Measurements from ENCODE around the gene PRMT5. TPM values are rescaled to one million over a fixed set of nuclear protein-coding genes. Genes with fewer than 3 reads are reported as not detected.

PRMT5 gene
- total and polyA plus RNA-seq, 2 donors, result 31.8 to 76.4 TPM

GRCh38 chr14:22907429-22907828 is 21.7 kb downstream of the PRMT5 start:
- H3K27me3 ChIP-seq (ENCODE audit: control insufficient read depth in 2 of 2, insufficient read depth in 1 of 2, low read length in 1 of 2), result no peaks in the 10 kb centered on the region
- no peaks in the 10 kb centered on the region for H3K9me3 ChIP-seq (ENCODE audit: control insufficient read depth in 2 of 2, insufficient read depth in 1 of 2, low read length in 1 of 2)
- H3K4me3 ChIP-seq (ENCODE audit: low read length in 2 of 2), result no peak overlapping the region
- no peak overlapping the region for H3K27ac ChIP-seq (ENCODE audit: low read depth in 1 of 2, low read length in 1 of 2)
- no peak for DNase-seq (ENCODE audit: low read depth in 6 of 9, low spot score in 9 of 9)
- 97% methylated on average over 3 of the region's 3 CpGs for WGBS
- no peaks in the 10 kb centered on the region for H3K4me1 ChIP-seq (ENCODE audit: control insufficient read depth in 2 of 2, insufficient read depth in 2 of 2, low read length in 2 of 2)
- peaks cover 74 to 90% of the 10 kb centered on the region in 2 donors for H3K36me3 ChIP-seq (ENCODE audit: control insufficient read depth in 2 of 2, insufficient read depth in 2 of 2, low read length in 1 of 2)

- H3K4me3 ChIP-seq (ENCODE audit: low read length in 2 of 2), result no peak overlapping the region
- H3K4me1 ChIP-seq (ENCODE audit: control insufficient read depth in 2 of 2, insufficient read depth in 2 of 2, low read length in 2 of 2), result no peaks in the 10 kb centered on the region
- no peaks in the 10 kb centered on the region for H3K9me3 ChIP-seq (ENCODE audit: control insufficient read depth in 2 of 2, insufficient read depth in 1 of 2, low read length in 1 of 2)
- H3K27me3 ChIP-seq (ENCODE audit: control insufficient read depth in 2 of 2, insufficient read depth in 1 of 2, low read length in 1 of 2), result no peaks in the 10 kb centered on the region
- 99% methylated on average over 20 of the region's 20 CpGs for WGBS
- no peak for DNase-seq (ENCODE audit: low read depth in 6 of 9, low spot score in 9 of 9)
- H3K27ac ChIP-seq (ENCODE audit: low read depth in 1 of 2, low read length in 1 of 2), result no peak overlapping the region
- peaks cover 87 to 93% of the 10 kb centered on the region in 2 donors for H3K36me3 ChIP-seq (ENCODE audit: control insufficient read depth in 2 of 2, insufficient read depth in 2 of 2, low read length in 1 of 2)
Observed at GRCh38 chr14:22906073-22906472, 23.1 kb downstream of the PRMT5 start.

GRCh38 chr14:22905627-22906026 is 23.5 kb downstream of the PRMT5 start:
- H3K27me3 ChIP-seq (ENCODE audit: control insufficient read depth in 2 of 2, insufficient read depth in 1 of 2, low read length in 1 of 2), result no peaks in the 10 kb centered on the region
- H3K9me3 ChIP-seq (ENCODE audit: control insufficient read depth in 2 of 2, insufficient read depth in 1 of 2, low read length in 1 of 2), result no peaks in the 10 kb centered on the region
- H3K36me3 ChIP-seq (ENCODE audit: control insufficient read depth in 2 of 2, insufficient read depth in 2 of 2, low read length in 1 of 2), result peaks cover 87 to 94% of the 10 kb centered on the region in 2 donors
- H3K4me3 ChIP-seq (ENCODE audit: low read length in 2 of 2), result no peak overlapping the region
- H3K27ac ChIP-seq (ENCODE audit: low read depth in 1 of 2, low read length in 1 of 2), result no peak overlapping the region
- no peak for DNase-seq (ENCODE audit: low read depth in 6 of 9, low spot score in 9 of 9)
- 98% methylated on average over 4 of the region's 4 CpGs for WGBS
- no peaks in the 10 kb centered on the region for H3K4me1 ChIP-seq (ENCODE audit: control insufficient read depth in 2 of 2, insufficient read depth in 2 of 2, low read length in 2 of 2)

- no peak for DNase-seq (ENCODE audit: low read depth in 6 of 9, low spot score in 9 of 9)
- WGBS, result 95% methylated on average over 2 of the region's 2 CpGs
- no peaks in the 10 kb centered on the region for H3K9me3 ChIP-seq (ENCODE audit: control insufficient read depth in 2 of 2, insufficient read depth in 1 of 2, low read length in 1 of 2)
- peaks cover 70 to 89% of the 10 kb centered on the region in 2 donors for H3K36me3 ChIP-seq (ENCODE audit: control insufficient read depth in 2 of 2, insufficient read depth in 2 of 2, low read length in 1 of 2)
- H3K27me3 ChIP-seq (ENCODE audit: control insufficient read depth in 2 of 2, insufficient read depth in 1 of 2, low read length in 1 of 2), result no peaks in the 10 kb centered on the region
- peaks cover 0 to 3% of the 10 kb centered on the region in 2 donors for H3K4me1 ChIP-seq (ENCODE audit: control insufficient read depth in 2 of 2, insufficient read depth in 2 of 2, low read length in 2 of 2)
- H3K4me3 ChIP-seq (ENCODE audit: low read length in 2 of 2), result no peak overlapping the region
- H3K27ac ChIP-seq (ENCODE audit: low read depth in 1 of 2, low read length in 1 of 2), result no peak overlapping the region
Observed at GRCh38 chr14:22903742-22904087, 25.5 kb downstream of the PRMT5 start.

GRCh38 chr14:22901799-22902198 is 27.4 kb downstream of the PRMT5 start:
- H3K36me3 ChIP-seq (ENCODE audit: control insufficient read depth in 2 of 2, insufficient read depth in 2 of 2, low read length in 1 of 2), result peaks cover 61 to 79% of the 10 kb centered on the region in 2 donors
- H3K4me1 ChIP-seq (ENCODE audit: control insufficient read depth in 2 of 2, insufficient read depth in 2 of 2, low read length in 2 of 2), result peaks cover 0 to 3% of the 10 kb centered on the region in 2 donors
- WGBS, result 98% methylated on average over 7 of the region's 7 CpGs
- no peak for DNase-seq (ENCODE audit: low read depth in 6 of 9, low spot score in 9 of 9)
- no peak overlapping the region for H3K27ac ChIP-seq (ENCODE audit: low read depth in 1 of 2, low read length in 1 of 2)
- H3K4me3 ChIP-seq (ENCODE audit: low read length in 2 of 2), result no peak overlapping the region
- H3K27me3 ChIP-seq (ENCODE audit: control insufficient read depth in 2 of 2, insufficient read depth in 1 of 2, low read length in 1 of 2), result no peaks in the 10 kb centered on the region
- H3K9me3 ChIP-seq (ENCODE audit: control insufficient read depth in 2 of 2, insufficient read depth in 1 of 2, low read length in 1 of 2), result no peaks in the 10 kb centered on the region

- peak in 7 of 9 donors; percentile 58 to 86 (median 70) for DNase-seq (ENCODE audit: low read depth in 6 of 9, low spot score in 9 of 9)
- Histone ChIP-seq H3K27me3 (ENCODE audit: control insufficient read depth in 2 of 2, insufficient read depth in 1 of 2, low read length in 1 of 2) (no peaks in the 10 kb centered on the region), H3K36me3 (ENCODE audit: control insufficient read depth in 2 of 2, insufficient read depth in 2 of 2, low read length in 1 of 2) (peaks cover 47 to 67% of the 10 kb centered on the region in 2 donors), H3K4me3 (ENCODE audit: low read length in 2 of 2) (no peak overlapping the region), H3K27ac (ENCODE audit: low read depth in 1 of 2, low read length in 1 of 2) (no peak overlapping the region), H3K4me1 (ENCODE audit: control insufficient read depth in 2 of 2, insufficient read depth in 2 of 2, low read length in 2 of 2) (peaks cover 0 to 3% of the 10 kb centered on the region in 2 donors), H3K9me3 (ENCODE audit: control insufficient read depth in 2 of 2, insufficient read depth in 1 of 2, low read length in 1 of 2) (no peaks in the 10 kb centered on the region)
- 92% methylated on average over 3 of the region's 3 CpGs for WGBS
Observed at GRCh38 chr14:22900081-22900799, 28.9 kb downstream of the PRMT5 start.

- Histone ChIP-seq H3K36me3 (ENCODE audit: control insufficient read depth in 2 of 2, insufficient read depth in 2 of 2, low read length in 1 of 2) (peaks cover 29 to 53% of the 10 kb centered on the region in 2 donors), H3K9me3 (ENCODE audit: control insufficient read depth in 2 of 2, insufficient read depth in 1 of 2, low read length in 1 of 2) (no peaks in the 10 kb centered on the region), H3K27ac (ENCODE audit: low read depth in 1 of 2, low read length in 1 of 2) (no peak overlapping the region), H3K4me1 (ENCODE audit: control insufficient read depth in 2 of 2, insufficient read depth in 2 of 2, low read length in 2 of 2) (peaks cover 0 to 3% of the 10 kb centered on the region in 2 donors), H3K27me3 (ENCODE audit: control insufficient read depth in 2 of 2, insufficient read depth in 1 of 2, low read length in 1 of 2) (no peaks in the 10 kb centered on the region), H3K4me3 (ENCODE audit: low read length in 2 of 2) (no peak overlapping the region)
- WGBS, result 92% methylated on average over 8 of the region's 8 CpGs
- no peak for DNase-seq (ENCODE audit: low read depth in 6 of 9, low spot score in 9 of 9)
Observed at GRCh38 chr14:22898302-22899090, 30.7 kb downstream of the PRMT5 start.

- Histone ChIP-seq H3K27me3 (ENCODE audit: control insufficient read depth in 2 of 2, insufficient read depth in 1 of 2, low read length in 1 of 2) (no peaks in the 10 kb centered on the region), H3K27ac (ENCODE audit: low read depth in 1 of 2, low read length in 1 of 2) (no peak overlapping the region), H3K36me3 (ENCODE audit: control insufficient read depth in 2 of 2, insufficient read depth in 2 of 2, low read length in 1 of 2) (peaks cover 21 to 43% of the 10 kb centered on the region in 2 donors), H3K4me3 (ENCODE audit: low read length in 2 of 2) (no peak overlapping the region), H3K9me3 (ENCODE audit: control insufficient read depth in 2 of 2, insufficient read depth in 1 of 2, low read length in 1 of 2) (no peaks in the 10 kb centered on the region), H3K4me1 (ENCODE audit: control insufficient read depth in 2 of 2, insufficient read depth in 2 of 2, low read length in 2 of 2) (peaks cover 0 to 3% of the 10 kb centered on the region in 2 donors)
- WGBS, result 99% methylated on average over 1 of the region's 1 CpG
- DNase-seq (ENCODE audit: low read depth in 6 of 9, low spot score in 9 of 9), result no peak
Observed at GRCh38 chr14:22897357-22897756, 31.8 kb downstream of the PRMT5 start.

GRCh38 chr14:22896760-22897159 is 32.4 kb downstream of the PRMT5 start:
- WGBS, result 93% methylated on average over 3 of the region's 3 CpGs
- Histone ChIP-seq H3K27me3 (ENCODE audit: control insufficient read depth in 2 of 2, insufficient read depth in 1 of 2, low read length in 1 of 2) (no peaks in the 10 kb centered on the region), H3K4me1 (ENCODE audit: control insufficient read depth in 2 of 2, insufficient read depth in 2 of 2, low read length in 2 of 2) (peaks cover 0 to 3% of the 10 kb centered on the region in 2 donors), H3K4me3 (ENCODE audit: low read length in 2 of 2) (no peak overlapping the region), H3K27ac (ENCODE audit: low read depth in 1 of 2, low read length in 1 of 2) (no peak overlapping the region), H3K36me3 (ENCODE audit: control insufficient read depth in 2 of 2, insufficient read depth in 2 of 2, low read length in 1 of 2) (peaks cover 15 to 37% of the 10 kb centered on the region in 2 donors), H3K9me3 (ENCODE audit: control insufficient read depth in 2 of 2, insufficient read depth in 1 of 2, low read length in 1 of 2) (no peaks in the 10 kb centered on the region)
- no peak for DNase-seq (ENCODE audit: low read depth in 6 of 9, low spot score in 9 of 9)
